ENCODE results near the gene PRKRIP1. TPM values are rescaled to one million over a fixed set of nuclear protein-coding genes. Genes with fewer than 3 reads are reported as not detected.

PRKRIP1 gene
- polyA plus RNA-seq, 3 donors: 6.6 to 27.0 (median 7.4) TPM

DNA sequence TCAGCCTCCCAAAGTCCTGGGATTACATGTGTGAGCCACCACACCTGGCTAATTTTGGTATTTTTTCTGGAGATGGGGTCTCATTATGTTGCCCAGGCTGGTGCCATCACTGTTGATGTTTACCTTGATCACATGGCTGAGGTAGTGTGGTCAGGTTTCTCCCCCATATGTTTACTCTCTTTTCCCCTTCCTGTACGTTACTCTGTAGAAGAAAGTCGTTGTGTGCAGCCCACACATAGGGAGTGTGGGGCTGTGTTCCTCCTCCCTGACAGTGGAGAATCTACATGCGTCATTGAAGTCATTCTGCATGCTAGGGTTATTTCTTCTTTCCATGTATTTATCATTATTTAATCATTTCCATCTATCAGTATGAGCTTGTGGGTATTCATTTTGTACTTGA, 20.9 kb downstream of the PRKRIP1 start:
- peaks cover 19 to 24% of the 10 kb centered on the region in 2 donors for H3K4me1 ChIP-seq (ENCODE audit: control insufficient read depth in 1 of 2, insufficient read depth in 2 of 2, low read length in 2 of 2)
- H4K20me1 ChIP-seq (ENCODE audit: insufficient read depth, low read length): no peaks in the 10 kb centered on the region
- no peak overlapping the region for H2AFZ ChIP-seq (ENCODE audit: insufficient read depth, low read depth, low read length, poor library complexity, severe bottlenecking)
- peaks cover 4% of the 10 kb centered on the region for H3K79me2 ChIP-seq (ENCODE audit: insufficient read depth, low read length)
- no peaks in the 10 kb centered on the region for H3K9me3 Mint-ChIP-seq
- H3K36me3 ChIP-seq (replicated peaks in 1 of 2; ENCODE audit: control insufficient read depth in 1 of 2, insufficient read depth in 2 of 2, low read length in 2 of 2): peaks cover 29 to 67% of the 10 kb centered on the region in 2 donors
- WGBS (ENCODE audit: insufficient coverage): no CpG with 5 or more reads among the region's 3 CpGs
- intact Hi-C loops (cut with micrococcal nuclease): no loop called here
- no peaks in the 10 kb centered on the region for H3K27me3 Mint-ChIP-seq (ENCODE audit: low read depth in 3 of 3)
- H3K4me3 ChIP-seq (replicated peaks in 1 of 3; ENCODE audit: low read depth in 2 of 3, low read length in 3 of 3): no peak overlapping the region
- no peak for DNase-seq
- no peak overlapping the region for H3K27ac ChIP-seq (ENCODE audit: low read depth in 1 of 2, low read length in 2 of 2)
- H3K9ac ChIP-seq (ENCODE audit: insufficient read depth, low read length, poor library complexity, severe bottlenecking): no peak overlapping the region
- peaks cover 52 to 80% of the 10 kb centered on the region in 2 donors for H3K36me3 Mint-ChIP-seq
- H3K27ac Mint-ChIP-seq: peak overlapping the region in 2 of 7 donors; percentile 35 to 85
- no peaks in the 10 kb centered on the region for H3K27me3 ChIP-seq (ENCODE audit: control insufficient read depth in 2 of 2, insufficient read depth in 2 of 2, low read length in 2 of 2)
- no peaks in the 10 kb centered on the region for H3K9me3 ChIP-seq (replicated peaks in 1 of 2; ENCODE audit: control insufficient read depth in 1 of 2, insufficient read depth in 1 of 2, low read length in 2 of 2)
- no peak for TF ChIP-seq CTCF (IDR thresholded peaks at IDR 0.05)
- no peak overlapping the region for H3K4me2 ChIP-seq (replicated peaks; ENCODE audit: extremely low read depth, low read length, poor library complexity, severe bottlenecking)
- peaks cover 32% of the 10 kb centered on the region for H3K4me1 Mint-ChIP-seq
- H3K4me3 Mint-ChIP-seq: no peak overlapping the region

GRCh38 chr7:102418592-102418991, 22.4 kb downstream of the PRKRIP1 start:
- 100% methylated on average over 3 of the region's 5 CpGs for WGBS (ENCODE audit: insufficient coverage)
- H3K27ac Mint-ChIP-seq: no peak overlapping the region

More at GRCh38 chr7:102418592-102418991, 22.4 kb downstream of the PRKRIP1 start:
- Mint-ChIP-seq H3K4me3 (no peak overlapping the region), H3K9me3 (no peaks in the 10 kb centered on the region), H3K27me3 (ENCODE audit: low read depth in 3 of 3) (no peaks in the 10 kb centered on the region), H3K36me3 (peaks cover 46 to 75% of the 10 kb centered on the region in 2 donors), H3K4me1 (peaks cover 28% of the 10 kb centered on the region)
- intact Hi-C loops (cut with micrococcal nuclease): no loop called here
- Histone ChIP-seq H3K4me2 (replicated peaks; ENCODE audit: extremely low read depth, low read length, poor library complexity, severe bottlenecking) (no peak overlapping the region), H3K79me2 (ENCODE audit: insufficient read depth, low read length) (peaks cover 4% of the 10 kb centered on the region), H3K4me1 (ENCODE audit: control insufficient read depth in 1 of 2, insufficient read depth in 2 of 2, low read length in 2 of 2) (peaks cover 19 to 24% of the 10 kb centered on the region in 2 donors), H2AFZ (ENCODE audit: insufficient read depth, low read depth, low read length, poor library complexity, severe bottlenecking) (no peak overlapping the region), H3K27ac (ENCODE audit: low read depth in 1 of 2, low read length in 2 of 2) (no peak overlapping the region), H3K36me3 (replicated peaks in 1 of 2; ENCODE audit: control insufficient read depth in 1 of 2, insufficient read depth in 2 of 2, low read length in 2 of 2) (peaks cover 26 to 55% of the 10 kb centered on the region in 2 donors), H4K20me1 (ENCODE audit: insufficient read depth, low read length) (no peaks in the 10 kb centered on the region), H3K4me3 (replicated peaks in 1 of 3; ENCODE audit: low read depth in 2 of 3, low read length in 3 of 3) (no peak overlapping the region), H3K9me3 (replicated peaks in 1 of 2; ENCODE audit: control insufficient read depth in 1 of 2, insufficient read depth in 1 of 2, low read length in 2 of 2) (no peaks in the 10 kb centered on the region), H3K27me3 (ENCODE audit: control insufficient read depth in 2 of 2, insufficient read depth in 2 of 2, low read length in 2 of 2) (no peaks in the 10 kb centered on the region), H3K9ac (ENCODE audit: insufficient read depth, low read length, poor library complexity, severe bottlenecking) (no peak overlapping the region)
- no peak for TF ChIP-seq CTCF (IDR thresholded peaks at IDR 0.05)
- no peak for DNase-seq

Data from CD14-positive monocyte (primary cell).